Rectal smooth muscle tissue (tissue), 1 donor: ENCODE data around the gene PEX14.

Experiments
- H3K27ac ChIP-seq: one replicate; pipeline ENCODE4 v1.7.0; 2013; ENCODE audit warnings: low read depth, low read length, inconsistent platforms
- H3K27me3 ChIP-seq: one replicate; pipeline ENCODE4 v1.7.0; 2013; ENCODE audit warnings: low read length; ENCODE audit not compliant: control insufficient read depth, insufficient read depth
- H3K36me3 ChIP-seq: one replicate; pipeline ENCODE4 v1.7.0; 2013; ENCODE audit warnings: low read length; ENCODE audit not compliant: control insufficient read depth, insufficient read depth
- H3K4me1 ChIP-seq: one replicate; pipeline ENCODE4 v1.7.0; 2013; ENCODE audit warnings: low read length; ENCODE audit not compliant: control insufficient read depth, insufficient read depth
- H3K4me3 ChIP-seq: one replicate; pipeline ENCODE4 v1.7.0; 2013; ENCODE audit warnings: low read length
- H3K9ac ChIP-seq: one replicate; pipeline ENCODE4 v1.7.0; 2013; ENCODE audit warnings: low read length

PEX14 gene

GRCh38 chr1:10517677-10517982, 42.9 kb downstream of the PEX14 start:
- Histone ChIP-seq H3K27me3 (no peaks in the 10 kb centered on the region), H3K27ac (no peak overlapping the region), H3K4me1 (peaks cover 4% of the 10 kb centered on the region), H3K4me3 (no peak overlapping the region), H3K9ac (no peak overlapping the region), H3K36me3 (no peaks in the 10 kb centered on the region)

GRCh38 chr1:10519016-10519417, 44.3 kb downstream of the PEX14 start:
- Histone ChIP-seq H3K36me3 (no peaks in the 10 kb centered on the region), H3K9ac (no peak overlapping the region), H3K4me3 (no peak overlapping the region), H3K27ac (no peak overlapping the region), H3K27me3 (no peaks in the 10 kb centered on the region), H3K4me1 (no peaks in the 10 kb centered on the region)

DNA sequence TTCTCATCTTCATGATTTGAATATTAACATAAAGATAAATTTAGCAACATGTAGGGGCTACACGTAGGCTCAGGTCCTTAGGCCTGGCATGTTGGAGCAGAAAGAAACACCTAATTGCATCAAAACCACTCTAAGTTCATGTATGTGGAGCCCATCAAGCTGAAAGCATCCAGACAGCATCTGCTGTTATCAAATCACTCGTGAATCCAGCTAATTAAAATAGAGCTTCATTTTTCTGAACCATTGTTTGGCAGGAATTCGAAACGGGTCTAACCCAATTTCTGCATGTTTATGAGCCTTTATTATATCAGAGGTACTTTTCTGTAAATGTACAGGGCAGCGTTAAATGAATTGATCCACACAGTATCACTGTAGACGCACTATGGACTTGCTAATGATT, 45.7 kb downstream of the PEX14 start:
- H3K4me3 ChIP-seq = no peak overlapping the region
- H3K36me3 ChIP-seq = no peaks in the 10 kb centered on the region
- H3K4me1 ChIP-seq = no peaks in the 10 kb centered on the region
- no peaks in the 10 kb centered on the region for H3K27me3 ChIP-seq
- no peak overlapping the region for H3K27ac ChIP-seq
- no peak overlapping the region for H3K9ac ChIP-seq

DNA sequence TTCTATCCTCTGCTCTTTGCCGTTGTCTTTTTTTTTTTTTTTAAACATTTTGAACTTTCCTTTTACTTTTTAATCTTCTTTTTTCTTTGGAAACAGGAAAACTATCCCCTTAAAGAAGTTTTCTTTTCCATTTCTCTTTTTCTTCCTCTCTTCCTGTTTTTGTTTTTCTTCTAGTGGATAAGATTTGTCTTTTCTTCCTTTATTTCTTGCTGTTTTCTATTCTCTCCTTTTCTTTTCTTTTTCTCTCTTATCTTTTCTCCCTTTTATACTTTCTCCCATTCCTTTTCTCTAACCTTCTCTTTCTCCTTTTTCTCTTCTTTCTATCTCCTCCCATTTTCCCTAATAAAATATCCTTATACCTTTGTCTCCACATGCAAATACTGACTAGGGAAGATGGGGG, 46.2 kb downstream of the PEX14 start:
- Histone ChIP-seq H3K36me3 (no peaks in the 10 kb centered on the region), H3K4me1 (no peaks in the 10 kb centered on the region), H3K9ac (no peak overlapping the region), H3K4me3 (no peak overlapping the region), H3K27me3 (no peaks in the 10 kb centered on the region), H3K27ac (no peak overlapping the region)

DNA sequence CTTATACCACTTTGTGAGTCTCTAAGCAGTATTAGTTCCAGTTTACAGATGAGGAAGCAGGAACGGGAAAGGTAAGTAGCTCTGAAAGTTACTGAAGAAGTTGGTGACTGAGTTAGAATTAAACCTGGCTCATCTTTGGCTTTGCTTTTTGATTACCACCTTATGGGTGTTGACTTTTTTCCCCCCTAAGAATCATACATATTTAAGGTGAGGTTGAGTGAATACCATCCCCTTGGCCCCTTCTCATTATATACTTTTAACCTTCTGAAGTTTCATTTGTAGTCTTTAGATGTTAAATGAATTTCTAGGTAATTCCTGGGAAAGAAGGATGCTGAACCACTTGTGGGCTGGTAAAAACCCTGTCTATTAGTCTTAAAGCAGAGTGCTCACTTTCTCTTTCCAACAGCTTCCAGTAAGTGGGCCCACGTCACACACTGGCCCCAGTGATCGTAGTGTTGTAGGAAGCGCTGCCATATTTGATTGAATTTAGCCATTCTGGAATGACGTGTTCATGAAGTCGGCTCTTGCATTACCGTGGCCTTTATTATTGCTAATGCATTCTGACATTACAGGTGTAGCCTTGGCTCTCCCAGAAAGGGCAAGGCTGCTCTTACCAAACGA, 46.9 kb downstream of the PEX14 start:
- Histone ChIP-seq H3K27me3 (no peaks in the 10 kb centered on the region), H3K36me3 (no peaks in the 10 kb centered on the region), H3K4me3 (no peak overlapping the region), H3K9ac (no peak overlapping the region), H3K27ac (no peak overlapping the region), H3K4me1 (no peaks in the 10 kb centered on the region)

DNA sequence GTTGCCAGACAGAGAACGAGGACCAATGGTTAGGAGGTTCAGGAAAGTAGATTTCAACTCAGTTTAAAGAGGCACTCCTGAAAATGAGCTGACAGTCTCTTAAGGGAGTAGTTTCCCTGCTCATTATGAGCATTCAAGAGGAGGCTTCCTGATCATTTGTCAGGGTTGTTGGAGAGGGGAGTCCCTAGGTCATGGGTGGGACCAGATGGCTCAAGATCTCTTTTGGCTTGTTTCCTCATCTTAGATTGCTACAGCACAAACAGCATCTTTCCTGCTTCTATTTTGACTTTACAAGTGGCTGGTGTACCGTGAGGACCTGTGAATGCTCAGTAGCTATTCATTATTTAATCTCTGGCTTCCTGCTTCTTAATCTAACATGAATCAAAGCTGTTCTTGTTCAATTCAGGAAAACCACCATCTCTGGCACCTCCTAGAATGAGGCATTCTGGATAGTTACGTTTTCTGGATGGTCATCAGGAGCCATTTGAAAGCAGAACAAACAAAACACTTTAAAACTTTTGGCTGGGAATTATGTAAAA, 47.6 kb downstream of the PEX14 start:
- no peaks in the 10 kb centered on the region for H3K36me3 ChIP-seq
- no peaks in the 10 kb centered on the region for H3K4me1 ChIP-seq
- H3K27me3 ChIP-seq = no peaks in the 10 kb centered on the region
- H3K4me3 ChIP-seq = no peak overlapping the region
- no peak overlapping the region for H3K27ac ChIP-seq
- H3K9ac ChIP-seq = no peak overlapping the region

- Histone ChIP-seq H3K4me1 (peaks cover 19% of the 10 kb centered on the region), H3K4me3 (no peak overlapping the region), H3K9ac (no peak overlapping the region), H3K36me3 (no peaks in the 10 kb centered on the region), H3K27me3 (no peaks in the 10 kb centered on the region), H3K27ac (no peak overlapping the region)
Measured at GRCh38 chr1:10525208-10525607, 50.5 kb downstream of the PEX14 start.

GRCh38 chr1:10528066-10529014, 53.6 kb downstream of the PEX14 start:
- H3K4me1 ChIP-seq = peaks cover 29% of the 10 kb centered on the region
- H3K27ac ChIP-seq = peak overlapping the region; percentile 77
- no peaks in the 10 kb centered on the region for H3K36me3 ChIP-seq
- peak overlapping the region; percentile 25 for H3K4me3 ChIP-seq
- H3K9ac ChIP-seq = no peak overlapping the region
- H3K27me3 ChIP-seq = no peaks in the 10 kb centered on the region

DNA sequence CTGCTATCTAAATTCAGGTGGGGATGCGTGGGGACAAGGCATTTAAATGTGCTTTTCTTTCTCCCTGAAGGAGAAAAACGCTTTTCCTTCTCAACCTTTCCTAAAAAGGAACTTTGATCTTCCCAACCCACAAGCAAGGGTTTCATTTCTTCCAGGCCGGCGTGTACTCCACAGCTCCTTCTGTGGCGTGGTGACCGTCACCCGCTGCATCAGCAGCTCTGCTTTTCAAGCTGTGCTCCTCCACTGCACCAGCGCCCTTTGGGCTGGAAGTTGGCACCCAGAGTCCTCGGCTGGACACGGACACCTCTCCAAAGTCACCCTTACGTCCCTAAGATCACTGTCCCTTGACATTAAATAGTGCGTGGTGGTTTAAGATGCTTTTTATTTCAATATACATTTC, 54.3 kb downstream of the PEX14 start:
- Histone ChIP-seq H3K27ac (peak overlapping the region; percentile 77), H3K9ac (no peak overlapping the region), H3K4me3 (no peak overlapping the region), H3K4me1 (peaks cover 29% of the 10 kb centered on the region), H3K36me3 (no peaks in the 10 kb centered on the region), H3K27me3 (no peaks in the 10 kb centered on the region)

GRCh38 chr1:10529765-10530164, 55.0 kb downstream of the PEX14 start:
- peaks cover 29% of the 10 kb centered on the region for H3K4me1 ChIP-seq
- no peak overlapping the region for H3K9ac ChIP-seq
- no peaks in the 10 kb centered on the region for H3K36me3 ChIP-seq
- no peak overlapping the region for H3K4me3 ChIP-seq
- H3K27me3 ChIP-seq = no peaks in the 10 kb centered on the region
- peak overlapping the region; percentile 77 for H3K27ac ChIP-seq

GRCh38 chr1:10530281-10530740, 55.6 kb downstream of the PEX14 start:
- Histone ChIP-seq H3K9ac (no peak overlapping the region), H3K4me3 (no peak overlapping the region), H3K27ac (peak overlapping the region; percentile 77), H3K27me3 (no peaks in the 10 kb centered on the region), H3K36me3 (no peaks in the 10 kb centered on the region), H3K4me1 (peaks cover 29% of the 10 kb centered on the region)

DNA sequence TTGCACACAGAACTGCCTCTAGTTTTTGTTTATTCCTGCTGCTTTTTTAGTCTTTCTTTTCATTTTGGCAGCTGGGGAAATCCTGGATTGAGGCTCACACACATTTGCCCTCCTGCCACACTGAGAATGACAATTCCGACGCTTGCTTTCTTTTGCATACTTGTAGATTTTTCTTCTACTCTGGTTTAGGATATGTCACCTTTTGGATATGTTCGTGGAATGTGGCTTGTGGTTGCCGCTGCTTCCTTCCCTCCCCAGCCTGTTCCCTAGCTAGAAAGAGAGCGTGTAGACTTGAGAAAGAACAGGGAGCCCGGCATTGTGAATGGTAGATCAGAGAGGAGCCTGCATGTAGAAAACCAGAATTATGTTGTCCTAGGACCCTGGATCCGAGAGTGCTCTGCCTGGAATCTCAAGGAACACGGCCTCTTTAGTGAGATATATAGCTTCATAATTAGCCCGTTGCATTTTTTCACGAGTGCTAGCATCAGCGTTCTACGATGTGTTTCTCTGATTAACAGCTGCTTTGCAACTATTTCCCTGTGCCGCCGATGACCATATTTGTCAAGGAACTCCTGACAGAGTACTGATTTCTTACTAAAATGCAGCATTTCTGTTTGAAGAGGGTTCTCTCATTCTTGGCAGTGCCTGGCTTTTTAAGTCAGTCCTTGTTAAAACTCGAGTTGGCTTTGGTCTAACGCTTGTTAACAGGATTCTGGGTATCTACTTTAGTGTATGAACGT, 56.2 kb downstream of the PEX14 start:
- no peaks in the 10 kb centered on the region for H3K36me3 ChIP-seq
- peak overlapping the region; percentile 64 for H3K27ac ChIP-seq
- peaks cover 29% of the 10 kb centered on the region for H3K4me1 ChIP-seq
- peak overlapping the region; percentile 10 for H3K4me3 ChIP-seq
- no peak overlapping the region for H3K9ac ChIP-seq
- no peaks in the 10 kb centered on the region for H3K27me3 ChIP-seq
